GM12892 (cell line): Measurements from ENCODE around the gene FAM83B.
"Not testable (repeated sequence)": the region's sequence is repeated elsewhere in the genome, so short reads cannot be mapped to it uniquely, and the experiment has no call there.

Experiments
- DNase-seq: peaks from one replicate; pipeline ENCODE4 v3.0.0; 2011; ENCODE audit not compliant: insufficient read length
- FAIRE-seq: peaks from 2 replicates; lab custom pipeline; 2011; peaks lifted over from hg19 to GRCh38; lab: Jason Lieb, UNC
- POLR2A ChIP-seq: IDR thresholded peaks from 2 replicates; pipeline ENCODE4 v1.6.1; 2011; ENCODE audit warnings: low read depth, low read length, control low read depth
- POLR2AphosphoS5 ChIP-seq: IDR thresholded peaks from 2 replicates; pipeline ENCODE4 v1.6.1; 2011; ENCODE audit warnings: low read depth, low read length, control low read depth
- TAF1 ChIP-seq: IDR thresholded peaks from 2 replicates; pipeline ENCODE4 v1.6.1; 2011; ENCODE audit warnings: low read depth, mild to moderate bottlenecking, control low read depth, low read length, borderline replicate concordance

The FAM83B gene

DNA sequence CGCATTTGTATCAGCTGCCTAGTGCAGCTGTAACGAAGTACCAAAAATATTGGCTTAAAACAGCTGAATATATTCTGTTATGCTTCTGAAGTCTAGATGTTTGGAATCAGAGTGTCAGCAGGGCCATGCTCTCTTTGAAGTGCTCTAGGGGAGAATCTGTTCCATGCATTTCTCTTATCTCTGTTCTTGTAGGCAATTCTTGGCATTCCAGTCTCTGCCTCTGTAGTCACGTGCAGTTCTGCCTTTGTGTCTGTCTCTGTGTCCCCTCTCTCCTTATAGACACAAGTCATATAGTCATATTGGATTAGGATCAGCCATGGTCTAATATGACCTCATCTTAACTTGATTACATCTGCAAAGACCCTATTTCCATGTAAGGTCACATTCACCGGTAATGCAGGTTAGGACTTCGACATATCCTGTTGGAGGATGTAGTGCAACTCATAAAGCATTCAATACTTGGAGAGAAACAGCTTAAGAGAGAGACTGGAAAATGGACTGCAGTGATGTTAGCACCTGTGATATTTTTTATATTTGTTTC, 18.6 kb downstream of the FAM83B start:
- FAIRE-seq (no peak), DNase-seq (no peak)
- TF ChIP-seq POLR2A (no peak), POLR2AphosphoS5 (no peak), TAF1 (no peak)

DNA sequence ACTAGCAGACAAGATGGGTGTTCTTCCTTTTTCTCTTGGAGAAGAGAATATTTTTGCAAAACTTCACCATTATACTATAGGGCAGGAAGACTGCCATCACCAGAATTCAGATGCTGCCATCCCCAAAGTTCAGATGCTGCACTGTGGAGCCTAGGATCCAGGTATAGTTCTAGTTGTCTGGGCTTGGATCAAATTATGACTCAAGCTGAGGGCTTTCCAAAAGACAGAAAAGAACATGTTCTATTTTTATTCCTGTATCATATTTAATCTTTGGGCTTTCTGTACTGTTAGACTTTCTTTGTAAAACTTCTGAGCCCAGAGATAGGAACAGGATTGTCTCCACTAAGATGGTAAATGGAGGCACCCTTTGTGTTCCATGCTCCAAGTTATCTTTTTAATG, 22.0 kb downstream of the FAM83B start:
- TF ChIP-seq TAF1 (no peak), POLR2AphosphoS5 (no peak), POLR2A (no peak)
- FAIRE-seq (no peak), DNase-seq (no peak)

DNA sequence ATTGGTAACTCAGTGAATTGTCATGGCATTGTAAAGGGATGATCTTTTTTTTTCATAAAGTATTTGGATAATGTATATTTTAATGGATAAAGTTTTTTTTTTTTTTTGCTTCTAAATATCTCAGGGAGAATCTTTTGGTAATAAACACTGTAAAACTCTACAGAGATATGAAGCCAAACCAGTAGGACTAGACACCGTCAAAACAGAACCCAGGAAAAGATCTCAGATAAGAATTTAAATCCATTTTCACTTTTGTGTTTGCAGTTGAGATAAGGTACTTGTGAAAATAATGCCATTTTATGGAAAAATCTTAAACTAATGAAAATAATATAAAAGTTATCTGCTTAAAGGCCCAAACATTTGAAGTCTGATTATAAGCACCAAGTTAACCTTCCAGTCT, 27.0 kb downstream of the FAM83B start:
- no peak for DNase-seq
- no peak for TF ChIP-seq POLR2A
- no peak for TF ChIP-seq TAF1
- TF ChIP-seq POLR2AphosphoS5, result no peak
- no peak for FAIRE-seq

DNA sequence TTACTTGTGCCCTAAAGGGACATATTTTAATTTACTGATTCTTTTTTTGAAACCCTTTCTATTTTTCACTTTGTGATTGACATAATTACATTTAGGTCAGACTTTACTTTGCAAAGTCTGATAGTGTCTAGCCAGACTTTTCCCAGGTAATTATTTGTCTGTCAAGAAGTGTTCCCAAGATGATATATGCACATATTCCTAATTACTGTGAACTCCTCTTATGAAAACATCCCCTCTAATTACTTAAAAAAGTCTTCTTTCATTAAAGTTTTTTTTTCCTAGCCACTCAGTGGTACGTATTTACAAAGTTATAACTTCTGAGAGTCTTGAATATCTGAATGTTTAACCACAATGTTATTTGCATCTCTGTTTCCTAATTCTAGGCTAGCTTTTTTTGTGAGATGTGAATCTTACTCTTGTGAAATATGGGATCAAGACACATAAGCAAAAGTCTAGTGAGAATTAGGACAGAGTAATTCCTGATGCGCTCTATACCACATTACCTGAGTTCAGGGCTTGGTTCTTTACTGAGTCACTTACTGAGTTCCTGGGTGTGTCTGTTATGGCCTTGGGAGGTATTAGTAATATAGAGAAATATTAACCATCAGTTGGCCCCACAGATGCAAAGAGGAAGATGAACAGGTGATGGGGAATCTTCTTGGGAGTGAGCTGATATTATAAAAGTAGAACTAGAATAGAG, 27.9 kb downstream of the FAM83B start:
- FAIRE-seq, result no peak
- DNase-seq, result no peak
- TF ChIP-seq POLR2AphosphoS5 (no peak), POLR2A (no peak), TAF1 (no peak)

DNA sequence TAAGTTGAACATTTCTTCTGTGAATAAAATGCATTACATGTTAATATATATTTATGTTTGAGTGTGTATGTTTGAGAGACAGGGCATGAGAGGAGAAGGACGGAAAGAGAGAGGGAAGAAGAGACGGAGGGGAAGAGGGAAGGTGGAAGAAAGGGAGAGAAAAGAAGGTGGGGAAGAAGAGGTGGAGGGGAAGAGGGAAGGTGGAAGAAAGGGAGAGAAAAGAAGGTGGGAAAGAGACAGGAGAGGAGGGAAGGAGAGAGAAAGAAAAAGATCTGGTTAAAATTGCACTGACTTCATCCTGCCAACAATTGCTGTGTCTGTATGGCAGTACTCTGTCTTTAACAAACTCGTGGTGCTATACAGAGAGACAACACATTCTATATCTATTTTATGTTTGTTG, 29.0 kb downstream of the FAM83B start:
- no peak for DNase-seq
- TF ChIP-seq POLR2A, result no peak
- TF ChIP-seq TAF1, result no peak
- no peak for TF ChIP-seq POLR2AphosphoS5
- no peak for FAIRE-seq

DNA sequence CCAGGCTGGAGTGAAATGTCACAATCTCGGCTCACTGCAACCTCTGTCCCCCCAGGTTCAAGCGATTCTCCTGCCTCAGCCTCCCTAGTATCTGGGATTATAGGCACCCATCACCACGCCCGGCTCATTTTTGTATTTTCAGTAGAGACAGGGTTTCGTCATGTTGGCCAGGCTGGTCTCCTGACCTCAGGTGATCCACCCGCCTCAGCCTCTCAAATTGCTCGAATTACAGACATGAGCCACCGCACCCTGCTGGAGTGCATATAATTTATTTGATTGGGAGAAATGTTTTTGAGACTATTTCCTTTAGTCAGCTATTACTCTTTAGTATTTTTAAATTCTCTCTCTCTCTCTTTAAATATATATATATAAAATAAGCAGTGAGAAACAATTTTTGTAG, 29.8 kb downstream of the FAM83B start:
- no peak for FAIRE-seq
- no peak for DNase-seq
- TF ChIP-seq POLR2A (no peak), TAF1 (no peak), POLR2AphosphoS5 (no peak)

DNA sequence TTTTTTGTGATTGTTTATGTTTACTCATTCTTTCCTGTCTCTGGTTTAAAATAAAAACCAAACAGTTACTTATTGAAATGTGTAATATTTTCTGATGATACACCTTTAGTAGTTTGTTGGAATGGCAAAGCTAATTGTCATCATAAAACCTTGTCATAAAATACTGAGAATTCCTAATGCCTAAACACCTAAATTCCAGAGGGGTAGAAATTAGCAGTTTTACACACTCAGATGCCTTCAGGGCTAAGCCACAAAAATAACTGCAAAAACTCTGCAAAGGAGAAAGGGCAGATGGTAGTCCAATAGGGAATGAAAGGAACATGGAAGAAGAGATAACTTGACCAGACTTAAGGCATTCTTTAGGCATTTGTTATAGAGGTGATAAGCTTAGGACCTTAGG, 30.3 kb downstream of the FAM83B start:
- no peak for FAIRE-seq
- DNase-seq, result no peak
- no peak for TF ChIP-seq POLR2A
- TF ChIP-seq POLR2AphosphoS5, result no peak
- no peak for TF ChIP-seq TAF1

DNA sequence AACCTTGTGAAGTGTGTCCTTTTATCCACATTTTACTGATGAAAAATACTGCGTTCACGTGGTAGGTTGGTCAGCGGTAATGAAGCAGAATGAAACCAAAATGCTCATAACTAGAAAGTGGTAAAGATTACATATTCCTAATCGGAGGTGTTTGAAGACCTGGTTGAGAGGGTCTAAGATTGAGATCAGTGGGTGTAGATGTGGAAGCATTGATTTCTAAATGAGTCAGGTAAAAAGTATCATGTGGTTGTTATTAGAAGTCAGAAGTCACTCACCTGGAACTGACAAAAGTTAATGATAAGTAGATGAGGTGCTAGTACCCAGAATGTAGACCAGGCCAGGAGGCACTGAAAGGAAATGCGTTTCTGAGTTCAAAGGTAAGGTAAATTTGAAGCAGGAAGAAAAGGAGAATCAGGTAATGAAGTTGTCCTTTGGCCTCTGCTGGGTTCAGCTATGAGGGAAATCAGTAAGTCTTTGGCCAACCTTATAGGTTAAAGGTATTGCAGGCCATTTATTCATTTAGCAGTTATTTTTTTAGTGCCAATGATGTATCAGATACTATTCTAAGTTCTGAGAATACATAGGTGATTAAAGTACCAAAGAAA, 31.2 kb downstream of the FAM83B start:
- DNase-seq, result no peak
- FAIRE-seq, result no peak

DNA sequence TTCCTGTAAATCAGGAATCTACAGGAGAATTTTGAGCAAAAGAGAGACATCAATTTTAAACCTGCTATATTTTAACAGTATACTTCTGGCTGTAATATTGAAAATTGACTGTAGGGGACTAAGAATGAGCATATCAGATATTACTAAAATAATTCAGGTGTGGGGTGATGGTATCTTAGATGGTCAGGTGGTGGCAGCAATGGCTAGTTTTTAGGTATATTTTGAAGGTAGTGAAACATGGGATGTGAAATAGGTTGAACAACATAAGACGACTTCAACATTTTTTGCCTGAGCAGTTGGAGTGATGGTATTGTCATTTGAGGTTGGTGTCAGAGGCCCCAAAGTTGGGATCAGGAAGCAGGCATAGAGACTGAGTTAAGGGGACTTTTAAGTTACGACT, 32.1 kb downstream of the FAM83B start:
- FAIRE-seq (no peak), DNase-seq (no peak)
- TF ChIP-seq POLR2A (no peak), TAF1 (no peak), POLR2AphosphoS5 (no peak)

More for the DNA sequence above, 31.2 kb downstream of the FAM83B start:
- TF ChIP-seq POLR2A (no peak), POLR2AphosphoS5 (no peak), TAF1 (no peak)

DNA sequence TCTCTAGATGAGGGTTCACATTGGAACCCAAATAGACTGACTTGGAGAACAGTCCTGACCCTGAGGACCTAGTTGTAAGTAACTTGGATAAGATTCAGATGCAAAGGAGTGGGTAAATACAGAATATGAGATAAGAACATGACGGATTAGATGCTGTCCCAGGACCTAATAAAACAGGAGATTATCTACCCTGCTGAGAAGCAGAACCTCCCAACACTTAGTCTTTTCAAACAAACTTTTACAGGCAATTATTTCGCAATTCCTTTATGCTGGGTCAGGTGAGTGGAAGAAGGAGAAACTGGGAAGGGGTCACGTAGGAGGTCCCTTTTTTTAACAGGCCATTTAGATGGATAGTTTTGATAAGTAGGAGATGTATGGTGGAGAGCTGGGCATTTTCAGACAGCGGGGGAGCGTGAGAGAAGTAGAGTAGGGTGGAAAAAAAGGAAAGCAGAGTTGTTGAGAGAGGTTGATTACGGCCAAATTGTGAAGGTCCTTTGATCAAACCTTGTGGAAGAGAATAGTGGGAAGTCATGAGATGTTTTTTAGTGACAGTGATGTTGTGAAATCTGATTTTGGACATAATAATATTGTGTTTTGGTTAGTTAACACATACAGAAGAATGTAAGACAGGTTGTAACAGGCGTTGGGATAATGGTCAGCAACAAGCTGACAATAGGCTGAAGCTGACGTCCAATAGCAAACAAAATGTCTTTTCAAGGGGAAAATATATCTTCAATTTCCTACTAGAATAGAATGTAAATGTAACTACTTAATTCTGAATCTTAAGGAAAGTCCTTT, 32.8 kb downstream of the FAM83B start:
- TF ChIP-seq POLR2AphosphoS5 (no peak), POLR2A (no peak), TAF1 (no peak)
- FAIRE-seq (no peak), DNase-seq (no peak)

DNA sequence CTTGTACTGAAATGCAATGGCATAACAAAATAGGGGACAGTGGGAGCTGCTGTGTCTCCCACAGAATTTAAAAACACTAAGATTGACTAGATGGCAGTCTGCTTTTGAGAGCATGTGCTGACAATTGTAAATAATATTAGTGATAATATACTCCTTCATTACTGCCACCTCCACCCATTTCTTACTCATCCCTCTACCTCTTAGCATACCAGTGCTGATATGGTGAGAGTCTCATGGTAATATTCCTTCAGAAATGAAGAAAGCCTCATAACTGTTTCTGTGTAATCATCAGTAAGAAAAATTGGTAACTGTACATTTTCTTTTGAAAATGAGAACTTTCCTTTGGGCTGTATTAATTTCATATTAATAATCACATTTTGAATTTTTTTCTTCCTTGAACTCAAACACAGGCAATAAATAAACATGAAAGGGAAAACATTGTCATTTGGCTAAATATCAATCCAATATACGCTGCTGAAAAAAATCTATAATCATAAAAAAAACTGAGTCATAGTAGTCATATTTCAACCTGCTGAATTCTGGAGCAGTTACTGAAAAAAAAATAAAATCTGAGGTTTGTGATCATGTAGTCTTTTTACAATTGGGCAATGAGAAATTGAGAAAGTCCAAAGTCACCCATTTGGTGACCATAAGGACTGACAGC, 34.6 kb downstream of the FAM83B start:
- no peak for DNase-seq
- no peak for FAIRE-seq
- TF ChIP-seq POLR2A, result no peak
- no peak for TF ChIP-seq TAF1
- no peak for TF ChIP-seq POLR2AphosphoS5

DNA sequence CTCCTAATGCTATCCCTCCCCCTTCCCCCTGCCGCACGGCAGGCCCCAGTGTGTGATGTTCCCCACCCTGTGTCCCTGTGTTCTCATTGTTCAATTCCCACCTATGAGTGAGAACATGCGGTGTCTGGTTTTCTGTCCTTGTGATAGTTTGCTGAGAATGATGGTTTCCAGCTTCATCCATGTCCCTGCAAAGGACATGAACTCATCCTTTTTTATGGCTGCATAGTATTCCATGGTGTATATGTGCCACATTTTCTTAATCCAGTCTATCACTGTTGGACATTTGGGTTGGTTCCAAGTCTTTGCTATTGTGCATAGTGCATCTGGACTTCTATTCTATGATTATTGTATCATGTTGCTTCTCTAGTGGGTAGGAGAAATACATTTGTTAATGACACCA, 35.3 kb downstream of the FAM83B start:
- not testable (repeated sequence) for DNase-seq, FAIRE-seq
